ENCODE results near the gene LAP3.

DNA sequence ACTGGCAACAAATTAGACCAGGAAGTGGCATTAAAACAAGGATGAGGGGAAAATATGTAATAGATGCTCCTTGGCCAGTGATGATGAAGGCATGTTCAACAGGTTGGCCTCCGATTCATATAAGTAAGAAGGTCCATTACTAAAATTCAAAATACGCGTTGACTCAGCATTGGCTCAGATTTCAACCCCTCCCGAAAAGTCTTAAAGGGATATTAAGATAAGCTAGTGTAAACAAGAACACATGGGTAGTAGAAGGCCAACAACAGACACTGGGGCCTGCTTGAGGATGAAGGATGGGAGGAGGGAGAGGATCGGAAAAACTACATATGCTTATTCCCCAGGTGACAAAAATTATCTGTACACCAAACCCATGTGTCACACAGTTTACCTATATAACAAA, 19.1 kb upstream of the LAP3 start:
- TF ChIP-seq CTCF (IDR thresholded peaks at IDR 0.05) = no peak
- no peak for TF ChIP-seq EP300 (IDR thresholded peaks at IDR 0.05)

Measured in upper lobe of left lung (tissue), 4 donors.